ENCODE measurements around the gene ZNF217.
"Not testable (repeated sequence)": the region's sequence is repeated elsewhere in the genome, so short reads cannot be mapped to it uniquely, and the experiment has no call there.

The ZNF217 gene

GRCh38 chr20:53571555-53572286, 21.9 kb downstream of the ZNF217 start:
- no peak for DNase-seq (ENCODE audit: extremely low read depth, low read depth)
- H3K4me3 ChIP-seq (replicated peaks; ENCODE audit: low read depth, low read length): no peak overlapping the region
- TF ChIP-seq CTCF (IDR thresholded peaks at IDR 0.05; ENCODE audit: low read depth, low read length, missing control alignments): no peak

- H3K4me3 ChIP-seq (replicated peaks; ENCODE audit: low read depth, low read length): no peak overlapping the region
- no peak for DNase-seq (ENCODE audit: extremely low read depth, low read depth)
- no peak for TF ChIP-seq CTCF (IDR thresholded peaks at IDR 0.05; ENCODE audit: low read depth, low read length, missing control alignments)
Measured at GRCh38 chr20:53570446-53571276, 23.0 kb downstream of the ZNF217 start.

GRCh38 chr20:53569606-53570307, 23.9 kb downstream of the ZNF217 start:
- no peak for DNase-seq (ENCODE audit: extremely low read depth, low read depth)

GRCh38 chr20:53569005-53569404, 24.6 kb downstream of the ZNF217 start:
- no peak for DNase-seq (ENCODE audit: extremely low read depth, low read depth)
- H3K4me3 ChIP-seq (replicated peaks; ENCODE audit: low read depth, low read length): no peak overlapping the region
- no peak for TF ChIP-seq CTCF (IDR thresholded peaks at IDR 0.05; ENCODE audit: low read depth, low read length, missing control alignments)

More at GRCh38 chr20:53569606-53570307, 23.9 kb downstream of the ZNF217 start:
- no peak for TF ChIP-seq CTCF (IDR thresholded peaks at IDR 0.05; ENCODE audit: low read depth, low read length, missing control alignments)
- no peak overlapping the region for H3K4me3 ChIP-seq (replicated peaks; ENCODE audit: low read depth, low read length)

- DNase-seq (ENCODE audit: extremely low read depth, low read depth): no peak
- H3K4me3 ChIP-seq (replicated peaks; ENCODE audit: low read depth, low read length): no peak overlapping the region
- TF ChIP-seq CTCF (IDR thresholded peaks at IDR 0.05; ENCODE audit: low read depth, low read length, missing control alignments): no peak
Measured at GRCh38 chr20:53568351-53568750, 25.3 kb downstream of the ZNF217 start.

- DNase-seq (ENCODE audit: extremely low read depth, low read depth): no peak
- no peak overlapping the region for H3K4me3 ChIP-seq (replicated peaks; ENCODE audit: low read depth, low read length)
- no peak for TF ChIP-seq CTCF (IDR thresholded peaks at IDR 0.05; ENCODE audit: low read depth, low read length, missing control alignments)
Measured at GRCh38 chr20:53567379-53567917, 26.2 kb downstream of the ZNF217 start.

- not testable (repeated sequence) for H3K4me3 ChIP-seq (replicated peaks; ENCODE audit: low read depth, low read length); DNase-seq (ENCODE audit: extremely low read depth, low read depth)
Measured at GRCh38 chr20:53566623-53567022, 27.0 kb downstream of the ZNF217 start.
